Glomerular visceral epithelial cell (primary cell): ENCODE measurements around the gene SBF2.
"Not testable (repeated sequence)": the region's sequence is repeated elsewhere in the genome, so short reads cannot be mapped to it uniquely, and the experiment has no call there.

Source experiments
- DNase-seq: peaks from one replicate; pipeline ENCODE4 v3.0.0-alpha.2; 2016; ENCODE audit errors: extremely low spot score

The SBF2 gene

DNA sequence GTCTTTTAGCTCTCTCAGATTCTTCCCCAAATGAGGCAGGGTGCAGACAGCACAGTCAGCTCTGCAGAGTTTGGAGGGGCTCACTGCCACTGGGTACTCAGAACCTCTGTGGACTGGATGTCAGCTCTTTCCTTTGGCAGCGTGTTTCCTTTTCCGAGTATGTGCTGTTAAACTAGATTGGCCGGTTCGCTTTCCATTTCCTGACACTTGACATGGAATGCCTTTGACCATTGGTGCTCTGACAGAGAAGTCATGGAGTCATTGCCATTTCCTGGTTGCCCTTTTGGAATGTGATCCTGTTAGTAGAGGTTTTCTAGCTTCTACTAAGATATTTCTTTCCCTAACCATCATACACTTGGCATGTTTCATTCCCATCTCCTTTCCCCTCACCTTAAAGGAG lies 543.5 kb downstream of the SBF2 start:
- no peak for DNase-seq

DNA sequence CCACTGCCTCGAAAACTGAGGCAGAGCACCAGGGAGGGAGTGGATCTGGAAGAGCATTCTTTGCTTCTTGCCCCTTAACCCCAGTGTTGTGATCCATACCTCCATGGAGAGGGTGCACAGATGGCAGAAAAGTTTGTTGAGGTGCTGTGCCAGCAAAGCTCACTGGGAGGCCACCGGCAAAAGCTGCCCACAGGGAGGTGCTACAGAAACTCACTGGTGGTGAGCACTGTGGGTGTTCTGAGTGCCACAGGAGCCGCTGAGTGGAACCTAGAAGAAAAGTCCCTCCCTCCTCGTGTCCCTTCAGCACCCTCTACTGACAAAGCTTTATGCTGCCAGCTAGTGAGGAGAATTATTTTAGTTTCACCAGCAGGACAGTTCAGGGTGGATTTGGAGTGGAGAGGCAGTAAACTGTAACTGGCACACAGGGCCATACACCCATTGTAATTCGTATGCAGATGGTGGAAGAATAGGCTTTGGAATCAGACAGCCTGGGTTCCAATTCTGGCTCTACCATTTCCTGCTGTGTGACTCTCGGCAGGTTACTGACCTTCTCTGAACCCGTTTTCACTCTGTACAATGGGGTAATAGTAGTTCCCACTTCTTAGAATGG lies 545.6 kb downstream of the SBF2 start:
- peak; percentile 83 for DNase-seq

DNA sequence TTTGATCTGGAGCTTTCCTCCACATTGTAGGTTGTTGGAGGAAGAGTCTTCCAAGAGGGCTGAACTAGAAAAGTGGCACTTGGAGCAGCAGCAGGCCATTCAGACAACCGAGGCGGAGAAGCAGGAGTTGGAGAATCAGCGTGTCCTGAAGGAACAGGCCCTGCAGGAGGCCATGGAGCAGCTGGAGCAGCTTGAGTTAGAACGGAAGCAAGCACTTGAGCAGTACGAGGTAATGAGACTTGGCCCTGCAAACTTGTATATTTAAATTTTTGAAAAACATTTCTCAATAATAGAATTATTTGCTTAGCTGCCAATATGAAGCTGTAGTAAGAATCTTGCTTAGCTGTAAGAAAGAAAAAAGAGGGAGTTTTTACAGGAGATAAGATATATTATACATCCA lies 546.2 kb downstream of the SBF2 start:
- no peak for DNase-seq

DNA sequence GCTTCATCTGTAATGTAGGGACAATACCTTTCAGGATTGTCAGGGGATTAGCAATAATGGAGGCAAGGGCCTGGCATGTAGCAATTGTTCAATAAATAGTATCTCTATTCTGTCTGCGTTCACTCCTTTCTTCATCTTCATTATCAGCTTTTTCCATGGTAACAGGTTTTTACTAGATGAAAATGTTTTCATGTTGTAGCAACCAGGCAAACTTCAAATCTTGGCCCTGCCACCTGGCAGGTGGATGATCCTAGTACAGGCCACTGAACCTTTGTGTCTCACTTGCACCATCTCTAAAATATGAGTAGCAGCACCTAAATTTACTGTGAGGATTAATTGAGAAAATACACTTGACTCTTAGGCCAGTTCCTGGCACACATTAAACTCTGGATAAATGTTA lies 546.8 kb downstream of the SBF2 start:
- DNase-seq = no peak

DNA sequence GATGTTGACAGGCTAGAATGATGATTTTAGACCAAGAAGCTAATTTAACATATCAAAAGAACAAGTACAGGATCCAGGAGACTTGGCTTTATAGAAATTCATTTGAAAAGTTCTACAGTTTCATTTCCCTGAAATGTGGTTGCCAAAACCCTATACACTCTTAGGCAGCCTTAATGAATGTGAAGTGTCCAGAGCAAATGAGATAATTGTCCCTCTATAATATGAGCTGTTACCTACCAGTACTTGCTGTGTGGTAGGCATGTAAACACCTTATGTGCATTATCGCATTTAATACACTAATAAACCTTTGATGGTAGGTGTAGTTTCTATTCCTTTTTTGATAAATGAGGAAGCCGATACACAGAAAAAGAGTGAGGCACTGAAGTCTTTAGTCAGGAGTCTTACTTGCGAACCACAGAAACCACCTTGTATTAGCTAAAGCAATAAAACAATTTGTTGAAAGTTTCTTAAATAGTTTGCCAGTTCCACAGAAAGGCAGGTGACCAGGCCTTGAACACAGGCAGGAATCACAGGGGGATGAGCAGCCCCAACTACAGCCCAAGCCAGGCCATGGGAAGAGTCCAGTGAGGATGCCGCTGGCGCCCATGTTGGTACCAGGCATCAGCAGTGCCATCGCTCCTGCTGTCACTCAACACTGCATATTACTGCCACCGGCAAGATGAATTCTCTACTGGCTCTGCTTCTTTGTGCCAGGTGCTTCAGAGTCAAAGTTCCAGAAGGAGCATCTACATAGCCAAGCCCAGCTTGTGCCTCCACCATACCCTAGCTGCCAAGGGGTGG lies 548.4 kb downstream of the SBF2 start:
- DNase-seq = no peak

DNA sequence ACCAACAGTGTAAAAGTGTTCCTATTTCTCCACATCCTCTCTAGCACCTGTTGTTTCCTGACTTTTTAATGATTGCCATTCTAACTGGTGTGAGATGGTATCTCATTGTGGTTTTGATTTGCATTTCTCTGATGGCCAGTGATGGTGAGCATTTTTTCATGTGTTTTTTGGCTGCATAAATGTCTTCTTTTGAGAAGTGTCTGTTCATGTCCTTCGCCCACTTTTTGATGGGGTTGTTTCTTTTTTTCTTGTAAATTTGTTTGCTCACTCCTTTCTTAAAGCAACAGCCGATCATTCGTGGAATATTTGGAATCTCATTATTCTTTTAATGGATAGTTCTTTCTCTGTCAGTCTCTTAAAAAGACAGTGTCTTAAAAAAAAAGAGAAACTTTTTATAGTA lies 550.5 kb downstream of the SBF2 start:
- DNase-seq = not testable (repeated sequence)

DNA sequence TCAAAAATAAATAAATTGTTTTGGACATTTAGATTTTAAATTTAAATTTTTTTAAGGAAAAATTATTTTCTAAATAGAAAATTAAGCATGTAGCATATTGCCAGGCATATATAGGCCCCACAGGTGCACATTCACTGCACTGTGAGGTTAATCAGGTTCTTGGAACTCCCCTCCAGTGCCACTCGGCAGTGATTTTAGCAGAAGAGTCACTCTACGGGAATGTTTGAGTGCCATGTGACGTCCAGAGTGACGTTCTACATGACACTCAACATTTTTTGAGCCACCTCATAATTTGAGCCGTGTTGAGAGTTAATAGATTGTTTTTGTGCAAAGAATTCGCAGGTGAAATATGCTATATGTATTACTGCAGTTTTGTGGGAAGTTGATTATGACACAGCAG lies 552.8 kb downstream of the SBF2 start:
- DNase-seq = no peak

DNA sequence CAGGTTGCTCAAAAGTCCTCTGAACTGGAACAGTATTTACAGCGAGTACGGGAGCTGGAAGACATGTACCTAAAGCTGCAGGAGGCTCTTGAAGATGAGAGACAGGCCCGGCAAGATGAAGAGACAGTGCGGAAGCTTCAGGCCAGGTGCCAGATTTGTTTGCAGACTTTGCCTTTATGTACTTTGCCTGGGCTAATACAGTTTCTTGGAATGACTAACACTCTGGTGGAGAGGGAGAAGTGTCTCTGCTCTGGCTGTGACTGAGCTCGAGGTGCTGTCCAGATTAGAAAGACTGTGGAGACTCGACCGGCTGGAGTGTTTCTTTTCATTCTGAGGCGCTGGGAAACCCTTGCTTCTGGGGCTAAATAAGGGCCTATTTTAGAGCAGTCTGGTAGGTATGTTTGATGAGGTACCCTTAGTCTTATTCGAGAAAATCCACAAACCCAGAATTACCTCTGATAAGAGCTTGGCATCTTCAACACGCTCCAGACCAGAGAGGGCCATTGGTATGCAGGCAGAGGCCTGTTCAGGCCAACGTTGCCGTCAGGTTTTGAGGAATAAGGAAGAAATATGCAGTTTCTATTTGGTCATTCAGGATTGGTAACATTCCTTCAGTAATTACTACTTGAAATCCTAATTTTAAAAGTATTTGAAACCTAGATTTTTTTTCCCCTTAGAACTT lies 553.7 kb downstream of the SBF2 start:
- DNase-seq = no peak

DNA sequence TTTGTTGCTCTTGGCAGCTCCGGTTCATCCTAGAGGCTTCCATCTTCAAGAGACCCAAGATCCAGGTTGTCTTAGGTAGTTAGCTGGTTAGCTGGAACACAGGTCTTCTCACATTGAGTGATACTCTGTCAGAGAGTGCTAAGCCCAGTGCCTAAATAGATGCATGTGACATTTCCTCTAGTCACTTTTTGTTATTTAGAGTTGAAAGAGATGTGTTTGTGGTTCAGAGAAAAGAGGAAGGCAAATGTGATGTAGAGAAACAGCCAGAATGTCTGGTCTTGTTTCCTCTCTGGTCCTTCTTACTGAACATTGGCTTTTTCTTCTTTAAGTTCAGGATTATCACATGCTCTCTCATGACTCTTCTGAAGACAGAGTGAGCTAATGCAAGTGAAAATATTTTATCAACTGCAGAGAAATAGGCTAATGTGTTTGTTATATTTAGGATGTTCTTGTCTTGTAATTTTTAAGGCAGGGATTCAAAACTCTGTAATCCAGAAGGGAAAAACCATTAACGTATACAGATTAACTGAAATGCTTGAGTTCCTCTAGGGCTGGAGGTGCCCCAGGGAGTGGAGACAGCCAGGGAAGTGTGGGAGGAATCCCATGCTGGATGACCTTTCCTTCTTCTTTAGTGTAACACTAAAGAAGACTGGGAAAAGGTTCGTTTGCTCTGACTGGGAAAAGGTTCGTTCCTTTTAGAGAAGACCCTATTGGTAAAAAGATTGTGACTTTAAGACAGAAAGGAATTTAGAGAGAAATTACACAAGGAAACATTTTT lies 554.7 kb downstream of the SBF2 start:
- no peak for DNase-seq

DNA sequence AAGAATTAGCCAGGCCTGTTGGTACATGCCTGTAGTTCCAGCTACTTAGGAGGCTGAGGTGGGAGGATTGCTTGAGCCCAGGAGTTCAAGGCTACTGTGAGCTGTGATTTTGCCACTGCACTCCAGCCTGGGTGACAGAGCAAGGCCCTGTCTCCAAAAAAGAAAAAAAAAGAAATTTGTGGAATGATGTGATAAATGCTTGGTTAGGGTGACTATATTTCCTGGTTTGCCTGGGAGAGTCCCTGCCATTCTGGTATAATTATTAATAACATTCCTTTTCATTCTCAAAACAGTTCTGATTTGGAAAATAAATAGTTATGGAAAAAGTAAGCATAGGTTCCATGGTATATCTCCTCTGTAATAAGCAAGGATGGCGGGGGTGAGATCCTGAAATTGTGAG lies 555.3 kb downstream of the SBF2 start:
- no peak for DNase-seq

DNA sequence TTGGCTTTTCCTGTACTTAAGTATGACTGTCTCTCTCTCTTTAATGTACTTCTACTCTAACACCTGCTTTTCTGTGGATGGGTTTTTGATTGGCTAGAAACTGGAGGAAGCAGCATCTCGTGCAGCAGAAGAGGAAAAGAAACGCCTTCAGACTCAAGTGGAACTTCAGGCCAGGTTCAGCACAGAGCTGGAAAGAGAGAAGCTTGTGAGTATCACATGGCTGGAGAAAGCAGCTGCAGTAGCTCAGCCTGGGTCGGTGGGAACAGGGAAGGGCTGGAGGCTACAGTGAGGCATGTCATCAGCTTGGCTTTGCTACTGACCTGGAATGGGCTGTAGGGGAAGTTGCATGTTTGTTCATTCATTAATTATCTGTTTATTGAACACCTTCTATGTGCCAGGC lies 555.9 kb downstream of the SBF2 start:
- no peak for DNase-seq

DNA sequence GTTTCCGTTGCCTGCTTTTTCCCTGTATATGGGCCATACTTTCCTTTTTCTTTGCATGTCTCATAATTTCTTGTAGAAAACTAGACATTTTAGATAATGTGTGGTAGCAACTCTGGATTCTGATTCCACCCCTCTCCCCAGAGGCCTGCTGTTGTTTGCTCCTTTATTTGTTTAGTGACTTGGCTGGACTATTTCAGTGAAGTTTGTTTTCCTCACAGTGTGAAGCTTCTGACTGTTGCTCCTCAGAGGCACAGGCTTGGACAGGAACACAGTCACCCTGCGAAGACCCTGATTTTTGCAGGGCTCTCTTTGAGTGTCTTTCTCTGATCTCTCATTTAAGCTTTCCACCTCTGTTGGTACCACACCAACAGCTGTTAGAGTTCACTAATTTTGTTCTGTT lies 557.7 kb downstream of the SBF2 start:
- no peak for DNase-seq

DNA sequence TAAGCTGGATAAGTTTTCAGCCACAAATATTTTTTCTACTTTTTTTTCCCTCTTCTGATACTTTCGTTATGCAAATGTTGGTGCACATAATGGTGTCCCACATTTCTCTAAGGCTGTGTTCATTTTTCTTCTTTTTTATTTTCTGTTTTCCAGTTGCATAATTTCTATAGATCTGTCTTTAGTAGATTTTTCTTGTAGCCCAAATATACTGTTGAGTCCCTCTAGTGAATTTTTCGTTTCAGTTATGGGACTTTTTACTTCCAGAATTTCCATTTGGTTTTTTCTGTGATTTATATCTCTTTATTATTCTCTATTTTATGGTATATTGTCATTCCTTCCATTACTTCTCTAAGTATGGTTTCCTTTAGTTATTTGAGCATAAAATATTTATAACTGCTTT lies 558.1 kb downstream of the SBF2 start:
- DNase-seq = no peak

DNA sequence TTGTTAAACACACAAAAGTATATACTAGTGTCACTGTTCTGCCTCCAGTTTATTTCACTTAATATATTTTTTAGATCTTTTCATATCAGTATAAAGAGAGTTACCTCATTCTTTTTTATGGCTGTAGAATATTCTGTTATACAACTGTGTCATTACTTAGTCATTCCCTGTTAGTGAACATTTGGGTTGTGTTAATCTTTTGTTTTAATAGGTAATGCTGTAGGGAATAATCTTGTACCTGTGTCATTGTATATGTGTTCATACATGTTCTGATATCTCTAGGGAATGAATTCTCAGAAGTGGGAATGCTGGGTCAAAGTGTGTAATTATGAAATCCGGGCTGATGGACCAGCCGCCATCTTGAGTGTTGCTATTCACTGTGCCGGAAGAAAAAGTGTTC lies 558.8 kb downstream of the SBF2 start:
- no peak for DNase-seq

DNA sequence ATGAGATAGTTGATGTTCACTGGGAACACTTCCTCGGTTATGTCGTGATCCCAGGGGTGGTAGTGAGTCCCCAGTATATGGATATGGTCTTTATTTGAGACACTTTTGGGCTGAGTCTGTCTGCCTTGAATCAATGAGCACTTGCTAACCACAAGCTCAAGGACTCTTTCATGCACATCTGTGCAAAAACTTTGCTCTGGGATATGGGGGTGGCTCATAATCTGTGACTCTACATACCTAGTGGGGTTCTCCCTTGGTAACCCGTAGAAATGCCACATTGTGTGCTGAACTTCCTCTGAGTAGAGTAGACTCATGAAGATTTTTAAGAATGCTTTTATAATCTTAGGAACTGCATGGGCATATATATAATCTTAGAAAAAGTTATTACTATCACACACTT lies 560.8 kb downstream of the SBF2 start:
- DNase-seq = no peak

DNA sequence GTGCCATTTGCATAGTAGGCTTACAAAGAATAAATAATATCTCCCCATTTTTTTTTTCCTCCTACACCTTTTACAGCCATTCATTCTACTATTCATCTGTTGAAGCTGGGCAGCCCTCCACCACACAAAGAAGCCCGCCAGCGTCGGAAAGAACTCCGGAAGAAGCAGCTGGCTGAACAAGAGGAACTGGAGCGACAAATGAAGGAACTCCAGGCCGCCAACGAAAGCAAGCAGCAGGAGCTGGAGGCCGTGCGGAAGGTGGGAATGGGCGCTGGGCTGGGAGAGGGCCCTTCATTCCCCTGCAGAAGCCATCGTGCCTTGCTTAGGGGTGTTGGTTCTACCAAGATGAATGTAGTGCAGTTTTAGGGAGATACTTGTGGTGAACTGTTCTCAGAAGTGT lies 561.6 kb downstream of the SBF2 start:
- no peak for DNase-seq

DNA sequence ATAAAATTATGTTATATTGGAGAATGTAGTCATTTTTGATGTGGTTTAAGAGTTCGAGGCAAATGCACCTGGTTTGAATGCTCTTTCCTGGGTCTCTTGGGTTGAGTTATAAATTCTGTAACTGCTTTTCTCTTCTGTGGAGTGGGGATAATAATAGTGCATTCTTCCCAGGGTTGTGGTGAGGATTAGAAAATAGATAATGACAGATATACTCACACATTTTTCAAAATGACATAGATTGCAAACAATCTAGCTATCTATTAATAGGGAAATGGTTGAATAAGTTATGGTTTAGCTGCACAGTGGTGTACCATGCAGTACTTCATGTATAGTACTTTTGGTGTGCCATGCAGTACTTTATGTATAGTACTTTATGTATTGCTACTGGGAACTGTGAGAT lies 562.8 kb downstream of the SBF2 start:
- no peak for DNase-seq
